Caco-2 (cell line): ENCODE measurements around the gene MTF1. TPM values are rescaled to one million over a fixed set of nuclear protein-coding genes. Genes with fewer than 3 reads are reported as not detected.

Source experiments
- BruUV-seq: library from RNA; stranded (reverse); fragments of 400-500 nt; replicated peaks from 2 replicates; lab custom pipeline; 2021; lab: Mats Ljungman, UMichigan
- CTCF ChIA-PET: fragments of 300-600 bp; sonication (Branson Sonifier 250); formaldehyde crosslinking; loops from one replicate; lab custom pipeline; 2022; ENCODE audit warnings: antibody characterized with exemption; lab: Charles Lee
- POLR2A ChIA-PET: fragments of 300-600 bp; sonication (Branson Sonifier 250); formaldehyde crosslinking; loops from one replicate; lab custom pipeline; 2022; ENCODE audit warnings: antibody characterized with exemption; lab: Charles Lee
- DNase-seq, 2 experiments: peaks; one replicate each; pipeline versions ENCODE4 v3.0.0 to v3.0.0-alpha.2; 2020 to 2022
- H3K27me3 ChIP-seq: replicated peaks from 2 replicates; pipeline ENCODE4 v1.6.0; 2011; ENCODE audit warnings: low read length; ENCODE audit not compliant: control insufficient read depth, insufficient read depth
- H3K36me3 ChIP-seq: 2 replicates; pipeline ENCODE4 v1.5.1; 2011; ENCODE audit warnings: low read length; ENCODE audit not compliant: control insufficient read depth, insufficient read depth
- H3K4me1 ChIP-seq: fragments of 250-450 bp; sonication (Bioruptor Pico); 2 replicates; pipeline ENCODE4 v1.5.1; 2020; ENCODE audit warnings: mild to moderate bottlenecking
- H3K4me3 ChIP-seq: 2 replicates; pipeline ENCODE4 v1.5.1; 2011; ENCODE audit warnings: low read depth, mild to moderate bottlenecking, control low read depth, low read length
- H3K9me3 ChIP-seq: fragments of 250-450 bp; sonication (Bioruptor Pico); 2 replicates; pipeline ENCODE4 v1.5.1; 2020; ENCODE audit warnings: mild to moderate bottlenecking, moderate library complexity
- H3K27ac Mint-ChIP-seq: one replicate; pipeline ENCODE4 v1.8.0; 2022; ENCODE audit warnings: mixed read lengths; ENCODE audit not compliant: unreplicated experiment
- H3K27me3 Mint-ChIP-seq: one replicate; pipeline ENCODE4 v1.8.0; 2022; ENCODE audit warnings: mixed read lengths; ENCODE audit not compliant: insufficient read depth, unreplicated experiment
- H3K36me3 Mint-ChIP-seq: one replicate; pipeline ENCODE4 v1.8.0; 2022; ENCODE audit warnings: mild to moderate bottlenecking, mixed read lengths; ENCODE audit not compliant: insufficient read depth, unreplicated experiment
- H3K4me1 Mint-ChIP-seq: one replicate; pipeline ENCODE4 v1.8.0; 2022; ENCODE audit warnings: low read depth, mixed read lengths; ENCODE audit not compliant: unreplicated experiment
- H3K4me3 Mint-ChIP-seq: one replicate; pipeline ENCODE4 v1.8.0; 2022; ENCODE audit warnings: mild to moderate bottlenecking, moderate library complexity, mixed read lengths; ENCODE audit not compliant: unreplicated experiment
- H3K9me3 Mint-ChIP-seq: one replicate; pipeline ENCODE4 v1.8.0; 2022; ENCODE audit warnings: mixed read lengths; ENCODE audit not compliant: unreplicated experiment
- intact Hi-C: fragments of 100-400 bp; cut with micrococcal nuclease; formaldehyde crosslinking; loops from one replicate; pipeline ENCODE4 v1.10.0; 2022; ENCODE audit not compliant: unreplicated experiment
- total RNA-seq: library from RNA; stranded (reverse); gene quantifications from 2 replicates; pipeline ENCODE4 v1.2.3, GENCODE V29; 2022
- TF ChIP-seq, protein P1 (sequence below), 2 experiments: fragments of 200-600 bp in 1 of 2; IDR thresholded peaks; 1 replicate in 1 of 2; 2 replicates in 1 of 2; pipeline versions ENCODE4 v1.5.1 to v1.8.0; 2011 to 2022; ENCODE audit warnings: antibody characterized with exemption in 1 of 2, control low read depth in 1 of 2, inconsistent platforms in 1 of 2, low read depth in 1 of 2, low read length in 1 of 2, mild to moderate bottlenecking in 1 of 2, moderate library complexity in 1 of 2; ENCODE audit not compliant: insufficient read depth in 1 of 2, severe bottlenecking in 1 of 2, unreplicated experiment in 1 of 2

Gene MTF1
- total RNA-seq, 1 experiment from 2014 or later = 8.4 TPM

DNA sequence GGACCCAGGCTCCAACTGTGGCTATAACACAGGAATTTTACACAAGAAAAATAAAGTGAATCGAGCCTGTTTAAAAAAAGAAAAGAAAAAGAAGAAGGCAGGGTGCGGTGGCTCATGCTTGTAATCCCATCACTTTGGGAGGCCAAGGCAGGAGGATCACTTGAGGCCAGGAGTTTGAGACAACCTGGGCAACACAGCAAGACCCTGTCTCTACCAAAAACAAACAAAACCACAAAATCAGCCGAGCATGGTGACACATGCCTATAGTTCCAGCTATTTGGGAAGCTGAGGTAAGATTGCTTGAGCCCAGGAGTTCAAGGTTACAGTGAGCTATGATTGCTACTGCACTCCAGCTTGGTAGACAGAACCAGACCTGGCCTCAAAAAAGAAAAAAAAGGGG, 17.7 kb downstream of the MTF1 start:
- no peak for DNase-seq
- H3K4me3 ChIP-seq = no peak overlapping the region
- TF ChIP-seq, protein P1, sequence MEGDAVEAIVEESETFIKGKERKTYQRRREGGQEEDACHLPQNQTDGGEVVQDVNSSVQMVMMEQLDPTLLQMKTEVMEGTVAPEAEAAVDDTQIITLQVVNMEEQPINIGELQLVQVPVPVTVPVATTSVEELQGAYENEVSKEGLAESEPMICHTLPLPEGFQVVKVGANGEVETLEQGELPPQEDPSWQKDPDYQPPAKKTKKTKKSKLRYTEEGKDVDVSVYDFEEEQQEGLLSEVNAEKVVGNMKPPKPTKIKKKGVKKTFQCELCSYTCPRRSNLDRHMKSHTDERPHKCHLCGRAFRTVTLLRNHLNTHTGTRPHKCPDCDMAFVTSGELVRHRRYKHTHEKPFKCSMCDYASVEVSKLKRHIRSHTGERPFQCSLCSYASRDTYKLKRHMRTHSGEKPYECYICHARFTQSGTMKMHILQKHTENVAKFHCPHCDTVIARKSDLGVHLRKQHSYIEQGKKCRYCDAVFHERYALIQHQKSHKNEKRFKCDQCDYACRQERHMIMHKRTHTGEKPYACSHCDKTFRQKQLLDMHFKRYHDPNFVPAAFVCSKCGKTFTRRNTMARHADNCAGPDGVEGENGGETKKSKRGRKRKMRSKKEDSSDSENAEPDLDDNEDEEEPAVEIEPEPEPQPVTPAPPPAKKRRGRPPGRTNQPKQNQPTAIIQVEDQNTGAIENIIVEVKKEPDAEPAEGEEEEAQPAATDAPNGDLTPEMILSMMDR (IDR thresholded peaks at IDR 0.05; ENCODE audit: insufficient read depth in 1 of 2, low read depth in 1 of 2, low read length in 1 of 2, severe bottlenecking in 1 of 2, unreplicated experiment in 1 of 2) = no peak
- Mint-ChIP-seq H3K27me3 (no peaks in the 10 kb centered on the region), H3K27ac (no peak overlapping the region), H3K4me1 (peaks cover 22% of the 10 kb centered on the region), H3K4me3 (no peak overlapping the region), H3K36me3 (peaks cover 15% of the 10 kb centered on the region), H3K9me3 (no peaks in the 10 kb centered on the region)
- intact Hi-C loops = no loop called here
- H3K4me1 ChIP-seq = no peaks in the 10 kb centered on the region
- H3K36me3 ChIP-seq = peaks cover 1% of the 10 kb centered on the region; the same call in 1 of the 2 replicates
- POLR2A ChIA-PET = no interaction called here
- CTCF ChIA-PET = no interaction called here
- no TSS peak for BruUV-seq
- H3K27me3 ChIP-seq = no peaks in the 10 kb centered on the region
- no peaks in the 10 kb centered on the region for H3K9me3 ChIP-seq

DNA sequence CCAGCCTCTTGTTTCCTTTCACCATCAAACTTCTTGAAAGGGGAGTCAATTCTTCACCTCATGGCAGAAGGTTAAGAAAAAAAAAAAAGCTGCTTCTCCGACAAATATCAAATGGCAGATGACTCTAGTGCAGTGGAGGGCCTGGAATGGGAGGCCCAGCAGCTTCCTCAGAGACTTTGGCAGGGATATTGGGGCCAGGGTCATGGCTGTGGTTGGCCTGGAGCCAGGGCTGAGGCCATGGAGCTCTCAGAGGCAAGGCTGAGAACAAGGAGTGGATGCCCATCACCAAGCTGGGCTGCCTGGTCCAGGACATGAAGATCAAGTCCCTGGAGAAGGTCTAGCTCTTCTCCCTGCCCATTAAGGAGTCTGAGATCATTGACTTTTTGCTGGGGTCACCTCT, 18.7 kb downstream of the MTF1 start:
- Mint-ChIP-seq H3K4me3 (no peak overlapping the region), H3K36me3 (peaks cover 23% of the 10 kb centered on the region), H3K27me3 (no peaks in the 10 kb centered on the region), H3K9me3 (no peaks in the 10 kb centered on the region), H3K27ac (no peak overlapping the region), H3K4me1 (peaks cover 22% of the 10 kb centered on the region)
- CTCF ChIA-PET = no interaction called here
- TF ChIP-seq, protein P1 (IDR thresholded peaks at IDR 0.05; ENCODE audit: insufficient read depth in 1 of 2, low read depth in 1 of 2, low read length in 1 of 2, severe bottlenecking in 1 of 2, unreplicated experiment in 1 of 2) = no peak
- H3K9me3 ChIP-seq = no peaks in the 10 kb centered on the region
- POLR2A ChIA-PET = no interaction called here
- H3K4me1 ChIP-seq = no peaks in the 10 kb centered on the region
- intact Hi-C loops = no loop called here
- H3K36me3 ChIP-seq = peaks cover 1% of the 10 kb centered on the region; the same call in 1 of the 2 replicates
- DNase-seq = no peak
- H3K4me3 ChIP-seq = no peak overlapping the region
- no peaks in the 10 kb centered on the region for H3K27me3 ChIP-seq
- no TSS peak for BruUV-seq

DNA sequence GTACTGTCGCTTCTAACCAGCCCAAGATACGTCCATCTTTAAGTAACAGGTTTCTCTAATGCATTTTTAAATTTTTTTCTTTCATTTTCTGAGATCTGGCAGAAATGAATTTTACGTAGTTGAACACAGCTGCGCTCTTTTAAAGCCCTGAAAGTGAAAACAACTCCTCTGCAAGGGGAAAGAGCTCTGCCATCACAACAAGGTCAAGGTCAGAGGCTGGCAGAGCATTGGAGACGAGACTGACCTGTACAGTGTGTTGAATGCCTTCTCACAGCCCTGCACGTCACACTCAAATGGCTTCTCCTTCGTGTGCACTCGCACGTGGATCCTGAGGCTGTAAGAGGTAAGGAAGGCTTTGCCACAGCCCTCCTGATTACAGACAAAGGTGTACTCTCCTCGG, 19.7 kb downstream of the MTF1 start:
- Histone ChIP-seq H3K4me1 (no peaks in the 10 kb centered on the region), H3K9me3 (no peaks in the 10 kb centered on the region), H3K27me3 (no peaks in the 10 kb centered on the region), H3K4me3 (no peak overlapping the region), H3K36me3 (peaks cover 1% of the 10 kb centered on the region; the same call in 1 of the 2 replicates)
- Mint-ChIP-seq H3K27ac (no peak overlapping the region), H3K4me3 (no peak overlapping the region), H3K27me3 (no peaks in the 10 kb centered on the region), H3K4me1 (peaks cover 19% of the 10 kb centered on the region), H3K9me3 (no peaks in the 10 kb centered on the region), H3K36me3 (peaks cover 21% of the 10 kb centered on the region)
- ChIA-PET POLR2A (no interaction called here), CTCF (no interaction called here)
- intact Hi-C loops = no loop called here
- BruUV-seq = no TSS peak
- DNase-seq = no peak
- TF ChIP-seq, protein P1 (IDR thresholded peaks at IDR 0.05; ENCODE audit: insufficient read depth in 1 of 2, low read depth in 1 of 2, low read length in 1 of 2, severe bottlenecking in 1 of 2, unreplicated experiment in 1 of 2) = no peak
